ENCODE measurements around the gene POLR2B.
A peak's percentile ranks its signal among the peaks of the same experiment; 100 is the strongest.

POLR2B gene

GRCh38 chr4:57023104-57023503, 44.4 kb downstream of the POLR2B start:
- no peak for TF ChIP-seq CTCF (IDR thresholded peaks at IDR 0.05)

GRCh38 chr4:57034520-57034919, 55.8 kb downstream of the POLR2B start:
- TF ChIP-seq CTCF (IDR thresholded peaks at IDR 0.05) = no peak

- peak; percentile 98 for TF ChIP-seq CTCF (IDR thresholded peaks at IDR 0.05)
Observed at GRCh38 chr4:57037982-57038604, 59.4 kb downstream of the POLR2B start.

- no peak for TF ChIP-seq CTCF (IDR thresholded peaks at IDR 0.05)
Observed at GRCh38 chr4:57039345-57039744, 60.6 kb downstream of the POLR2B start.

- no peak for TF ChIP-seq CTCF (IDR thresholded peaks at IDR 0.05)
Observed at GRCh38 chr4:57040510-57040909, 61.8 kb downstream of the POLR2B start.

GRCh38 chr4:57041020-57041419, 62.3 kb downstream of the POLR2B start:
- no peak for TF ChIP-seq CTCF (IDR thresholded peaks at IDR 0.05)

- TF ChIP-seq CTCF (IDR thresholded peaks at IDR 0.05) = no peak
Observed at GRCh38 chr4:57042711-57043169, 64.0 kb downstream of the POLR2B start.

Measured in LNCAP (cell line).